ENCODE data around the gene UNC93A. TPM values are rescaled to one million over a fixed set of nuclear protein-coding genes. Genes with fewer than 3 reads are reported as not detected.
"Not testable (repeated sequence)": the region's sequence is repeated elsewhere in the genome, so short reads cannot be mapped to it uniquely, and the experiment has no call there.

The UNC93A gene
- total RNA-seq, 1 experiment from 2014 or later: 2.5 TPM

- not testable (repeated sequence) for H3K27me3 ChIP-seq (ENCODE audit: control insufficient read depth, insufficient read depth, low read length); H3K4me3 ChIP-seq (ENCODE audit: insufficient read depth, low read depth, low read length); DNase-seq; H3K36me3 ChIP-seq (replicated peaks; ENCODE audit: control insufficient read depth, insufficient read depth, low read length)
These were observed 24.9 kb upstream of the UNC93A start for GRCh38 chr6:167266057-167266829.

GRCh38 chr6:167266830-167267555 is 24.1 kb upstream of the UNC93A start:
- Histone ChIP-seq H3K36me3 (replicated peaks; ENCODE audit: control insufficient read depth, insufficient read depth, low read length) (no peaks in the 10 kb centered on the region), H3K27me3 (ENCODE audit: control insufficient read depth, insufficient read depth, low read length) (no peaks in the 10 kb centered on the region), H3K4me3 (ENCODE audit: insufficient read depth, low read depth, low read length) (no peak overlapping the region)
- DNase-seq: no peak

- H3K27me3 ChIP-seq (ENCODE audit: control insufficient read depth, insufficient read depth, low read length); DNase-seq; H3K4me3 ChIP-seq (ENCODE audit: insufficient read depth, low read depth, low read length); H3K36me3 ChIP-seq (replicated peaks; ENCODE audit: control insufficient read depth, insufficient read depth, low read length): not testable (repeated sequence)
These were observed 23.6 kb upstream of the UNC93A start for GRCh38 chr6:167267556-167267898.

- H3K4me3 ChIP-seq (ENCODE audit: insufficient read depth, low read depth, low read length): no peak overlapping the region
- H3K27me3 ChIP-seq (ENCODE audit: control insufficient read depth, insufficient read depth, low read length): no peaks in the 10 kb centered on the region
- DNase-seq: no peak
- no peaks in the 10 kb centered on the region for H3K36me3 ChIP-seq (replicated peaks; ENCODE audit: control insufficient read depth, insufficient read depth, low read length)
These were observed 23.2 kb upstream of the UNC93A start for GRCh38 chr6:167267921-167268401.

GRCh38 chr6:167268683-167269280 is 22.3 kb upstream of the UNC93A start:
- Histone ChIP-seq H3K27me3 (ENCODE audit: control insufficient read depth, insufficient read depth, low read length) (no peaks in the 10 kb centered on the region), H3K4me3 (ENCODE audit: insufficient read depth, low read depth, low read length) (no peak overlapping the region), H3K36me3 (replicated peaks; ENCODE audit: control insufficient read depth, insufficient read depth, low read length) (no peaks in the 10 kb centered on the region)
- DNase-seq: no peak

GRCh38 chr6:167270499-167271311 is 20.4 kb upstream of the UNC93A start:
- Histone ChIP-seq H3K36me3 (replicated peaks; ENCODE audit: control insufficient read depth, insufficient read depth, low read length) (no peaks in the 10 kb centered on the region), H3K27me3 (ENCODE audit: control insufficient read depth, insufficient read depth, low read length) (no peaks in the 10 kb centered on the region), H3K4me3 (ENCODE audit: insufficient read depth, low read depth, low read length) (no peak overlapping the region)
- DNase-seq: no peak

- DNase-seq: no peak
- H3K36me3 ChIP-seq (replicated peaks; ENCODE audit: control insufficient read depth, insufficient read depth, low read length): no peaks in the 10 kb centered on the region
- no peak overlapping the region for H3K4me3 ChIP-seq (ENCODE audit: insufficient read depth, low read depth, low read length)
- H3K27me3 ChIP-seq (ENCODE audit: control insufficient read depth, insufficient read depth, low read length): no peaks in the 10 kb centered on the region
These were observed 19.0 kb upstream of the UNC93A start for GRCh38 chr6:167272151-167272550.

- H3K27me3 ChIP-seq (ENCODE audit: control insufficient read depth, insufficient read depth, low read length): no peaks in the 10 kb centered on the region
- H3K36me3 ChIP-seq (replicated peaks; ENCODE audit: control insufficient read depth, insufficient read depth, low read length): no peaks in the 10 kb centered on the region
- no peak for DNase-seq
- no peak overlapping the region for H3K4me3 ChIP-seq (ENCODE audit: insufficient read depth, low read depth, low read length)
These were observed 18.3 kb upstream of the UNC93A start for GRCh38 chr6:167272696-167273379.

GRCh38 chr6:167274270-167274669 is 16.8 kb upstream of the UNC93A start:
- Histone ChIP-seq H3K4me3 (ENCODE audit: insufficient read depth, low read depth, low read length) (no peak overlapping the region), H3K36me3 (replicated peaks; ENCODE audit: control insufficient read depth, insufficient read depth, low read length) (no peaks in the 10 kb centered on the region), H3K27me3 (ENCODE audit: control insufficient read depth, insufficient read depth, low read length) (no peaks in the 10 kb centered on the region)
- DNase-seq: no peak

- no peaks in the 10 kb centered on the region for H3K36me3 ChIP-seq (replicated peaks; ENCODE audit: control insufficient read depth, insufficient read depth, low read length)
These were observed 16.1 kb upstream of the UNC93A start for GRCh38 chr6:167275001-167275400.

GRCh38 chr6:167275436-167275835 is 15.7 kb upstream of the UNC93A start:
- Histone ChIP-seq H3K27me3 (ENCODE audit: control insufficient read depth, insufficient read depth, low read length) (no peaks in the 10 kb centered on the region), H3K36me3 (replicated peaks; ENCODE audit: control insufficient read depth, insufficient read depth, low read length) (no peaks in the 10 kb centered on the region), H3K4me3 (ENCODE audit: insufficient read depth, low read depth, low read length) (no peak overlapping the region)
- DNase-seq: no peak

More at GRCh38 chr6:167275001-167275400, 16.1 kb upstream of the UNC93A start:
- Histone ChIP-seq H3K4me3 (ENCODE audit: insufficient read depth, low read depth, low read length) (no peak overlapping the region), H3K27me3 (ENCODE audit: control insufficient read depth, insufficient read depth, low read length) (no peaks in the 10 kb centered on the region)
- DNase-seq: no peak

GRCh38 chr6:167276772-167277533 is 14.2 kb upstream of the UNC93A start:
- no peak overlapping the region for H3K4me3 ChIP-seq (ENCODE audit: insufficient read depth, low read depth, low read length)
- no peaks in the 10 kb centered on the region for H3K36me3 ChIP-seq (replicated peaks; ENCODE audit: control insufficient read depth, insufficient read depth, low read length)
- DNase-seq: no peak
- peaks cover 3% of the 10 kb centered on the region; the same call in 1 of the 2 replicates for H3K27me3 ChIP-seq (ENCODE audit: control insufficient read depth, insufficient read depth, low read length)

- not testable (repeated sequence) for H3K36me3 ChIP-seq (replicated peaks; ENCODE audit: control insufficient read depth, insufficient read depth, low read length); H3K27me3 ChIP-seq (ENCODE audit: control insufficient read depth, insufficient read depth, low read length); H3K4me3 ChIP-seq (ENCODE audit: insufficient read depth, low read depth, low read length); DNase-seq
These were observed 12.8 kb upstream of the UNC93A start for GRCh38 chr6:167278173-167278940.

Data from H7 (cell line).